ENCODE measurements around the gene PARL. TPM values are rescaled to one million over a fixed set of nuclear protein-coding genes. Genes with fewer than 3 reads are reported as not detected.

PARL gene
- total RNA-seq, 1 experiment from 2014 or later: 82.3 TPM

DNA sequence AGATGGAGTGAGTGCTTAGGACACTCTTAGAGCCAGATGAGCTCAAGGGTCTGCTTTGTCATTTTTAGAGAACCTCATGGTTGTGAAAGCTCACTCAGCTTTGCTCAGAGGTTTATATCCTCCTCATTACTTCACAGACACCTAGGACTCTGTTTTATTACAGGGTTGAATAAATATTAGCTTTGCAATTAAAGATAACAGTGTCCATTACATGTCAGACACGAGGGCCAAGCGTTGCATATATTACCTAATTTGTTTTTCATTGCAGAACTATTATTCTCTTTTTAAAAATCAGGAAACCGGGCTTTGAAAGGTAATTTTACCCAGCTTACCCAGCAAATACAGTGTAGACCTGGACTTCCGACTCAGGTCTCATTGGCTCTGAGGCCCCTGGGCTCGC lies 75.4 kb downstream of the PARL start:
- BruUV-seq (replicated peaks): no TSS peak
- in situ Hi-C loops (cut with HindIII; ENCODE audit: low pct_unique_long_range_greater_than_20kb, low sequenced_read_pairs): no loop called here
- Histone ChIP-seq H3K4me1 (ENCODE audit: control insufficient read depth, insufficient read depth, low read length) (no peaks in the 10 kb centered on the region), H3K27ac (ENCODE audit: low read length) (no peak overlapping the region), H3K36me3 (ENCODE audit: control insufficient read depth, insufficient read depth, low read length) (peaks cover 18% of the 10 kb centered on the region; the same call in 1 of the 2 replicates), H3K4me3 (ENCODE audit: low read depth in 2 of 2, low read length in 2 of 2) (no peak overlapping the region), H3K9me3 (ENCODE audit: control insufficient read depth, insufficient read depth, low read depth, low read length) (no peaks in the 10 kb centered on the region), H3K27me3 (ENCODE audit: control insufficient read depth, insufficient read depth, low read length) (no peaks in the 10 kb centered on the region)
- CTCF ChIA-PET: no interaction called here
- TF ChIP-seq POLR2AphosphoS5 (IDR thresholded peaks at IDR 0.05; ENCODE audit: low read depth, low read length) (no peak), TCF7L2 (IDR thresholded peaks at IDR 0.05; ENCODE audit: low read depth, low read length) (no peak), SIN3A (IDR thresholded peaks at IDR 0.05; ENCODE audit: borderline replicate concordance, insufficient read depth, low read depth, low read length) (no peak)
- TF ChIP-seq, protein P1, sequence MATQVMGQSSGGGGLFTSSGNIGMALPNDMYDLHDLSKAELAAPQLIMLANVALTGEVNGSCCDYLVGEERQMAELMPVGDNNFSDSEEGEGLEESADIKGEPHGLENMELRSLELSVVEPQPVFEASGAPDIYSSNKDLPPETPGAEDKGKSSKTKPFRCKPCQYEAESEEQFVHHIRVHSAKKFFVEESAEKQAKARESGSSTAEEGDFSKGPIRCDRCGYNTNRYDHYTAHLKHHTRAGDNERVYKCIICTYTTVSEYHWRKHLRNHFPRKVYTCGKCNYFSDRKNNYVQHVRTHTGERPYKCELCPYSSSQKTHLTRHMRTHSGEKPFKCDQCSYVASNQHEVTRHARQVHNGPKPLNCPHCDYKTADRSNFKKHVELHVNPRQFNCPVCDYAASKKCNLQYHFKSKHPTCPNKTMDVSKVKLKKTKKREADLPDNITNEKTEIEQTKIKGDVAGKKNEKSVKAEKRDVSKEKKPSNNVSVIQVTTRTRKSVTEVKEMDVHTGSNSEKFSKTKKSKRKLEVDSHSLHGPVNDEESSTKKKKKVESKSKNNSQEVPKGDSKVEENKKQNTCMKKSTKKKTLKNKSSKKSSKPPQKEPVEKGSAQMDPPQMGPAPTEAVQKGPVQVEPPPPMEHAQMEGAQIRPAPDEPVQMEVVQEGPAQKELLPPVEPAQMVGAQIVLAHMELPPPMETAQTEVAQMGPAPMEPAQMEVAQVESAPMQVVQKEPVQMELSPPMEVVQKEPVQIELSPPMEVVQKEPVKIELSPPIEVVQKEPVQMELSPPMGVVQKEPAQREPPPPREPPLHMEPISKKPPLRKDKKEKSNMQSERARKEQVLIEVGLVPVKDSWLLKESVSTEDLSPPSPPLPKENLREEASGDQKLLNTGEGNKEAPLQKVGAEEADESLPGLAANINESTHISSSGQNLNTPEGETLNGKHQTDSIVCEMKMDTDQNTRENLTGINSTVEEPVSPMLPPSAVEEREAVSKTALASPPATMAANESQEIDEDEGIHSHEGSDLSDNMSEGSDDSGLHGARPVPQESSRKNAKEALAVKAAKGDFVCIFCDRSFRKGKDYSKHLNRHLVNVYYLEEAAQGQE (IDR thresholded peaks at IDR 0.05; ENCODE audit: insufficient read depth in 1 of 2, low read depth in 2 of 2, low read length in 1 of 2): no peak
- TF ChIP-seq, protein P2, sequence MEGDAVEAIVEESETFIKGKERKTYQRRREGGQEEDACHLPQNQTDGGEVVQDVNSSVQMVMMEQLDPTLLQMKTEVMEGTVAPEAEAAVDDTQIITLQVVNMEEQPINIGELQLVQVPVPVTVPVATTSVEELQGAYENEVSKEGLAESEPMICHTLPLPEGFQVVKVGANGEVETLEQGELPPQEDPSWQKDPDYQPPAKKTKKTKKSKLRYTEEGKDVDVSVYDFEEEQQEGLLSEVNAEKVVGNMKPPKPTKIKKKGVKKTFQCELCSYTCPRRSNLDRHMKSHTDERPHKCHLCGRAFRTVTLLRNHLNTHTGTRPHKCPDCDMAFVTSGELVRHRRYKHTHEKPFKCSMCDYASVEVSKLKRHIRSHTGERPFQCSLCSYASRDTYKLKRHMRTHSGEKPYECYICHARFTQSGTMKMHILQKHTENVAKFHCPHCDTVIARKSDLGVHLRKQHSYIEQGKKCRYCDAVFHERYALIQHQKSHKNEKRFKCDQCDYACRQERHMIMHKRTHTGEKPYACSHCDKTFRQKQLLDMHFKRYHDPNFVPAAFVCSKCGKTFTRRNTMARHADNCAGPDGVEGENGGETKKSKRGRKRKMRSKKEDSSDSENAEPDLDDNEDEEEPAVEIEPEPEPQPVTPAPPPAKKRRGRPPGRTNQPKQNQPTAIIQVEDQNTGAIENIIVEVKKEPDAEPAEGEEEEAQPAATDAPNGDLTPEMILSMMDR (IDR thresholded peaks at IDR 0.05): no peak
- POLR2A ChIA-PET: no interaction called here
- intact Hi-C loops (cut with micrococcal nuclease; ENCODE audit: unreplicated experiment): no loop called here
- ATAC-seq: no peak
- no peak for DNase-seq (ENCODE audit: low read depth, low spot score)

DNA sequence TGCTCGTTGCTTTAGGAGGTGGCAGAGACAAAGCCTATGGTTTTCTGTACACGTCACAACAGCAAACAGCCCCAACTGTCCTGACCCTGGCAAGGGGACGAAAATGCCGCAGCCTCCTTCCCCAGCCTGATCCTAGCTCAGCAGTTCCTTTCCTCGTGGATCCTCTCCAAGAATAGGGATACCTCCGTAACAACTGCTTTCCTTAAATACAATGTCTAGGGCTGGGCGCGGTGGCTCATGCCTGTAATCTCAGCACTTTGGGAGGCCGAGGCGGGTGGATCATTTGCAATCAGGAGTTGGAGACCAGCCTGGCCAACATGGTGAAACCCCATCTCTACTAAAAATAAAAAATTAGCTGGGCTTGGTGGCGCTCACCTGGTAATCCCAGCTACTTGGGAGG lies 76.3 kb downstream of the PARL start:
- intact Hi-C loops (cut with micrococcal nuclease; ENCODE audit: unreplicated experiment): no loop called here
- no TSS peak for BruUV-seq (replicated peaks)

More for the DNA sequence above, 76.3 kb downstream of the PARL start:
- no peak for DNase-seq (ENCODE audit: low read depth, low spot score)
- H3K4me3 ChIP-seq (ENCODE audit: low read depth in 2 of 2, low read length in 2 of 2): no peak overlapping the region
- H3K27ac ChIP-seq (ENCODE audit: low read length): no peak overlapping the region
- H3K36me3 ChIP-seq (ENCODE audit: control insufficient read depth, insufficient read depth, low read length): peaks cover 18% of the 10 kb centered on the region; the same call in 1 of the 2 replicates
- TF ChIP-seq, protein P2 (IDR thresholded peaks at IDR 0.05): no peak
- no peak for TF ChIP-seq POLR2AphosphoS5 (IDR thresholded peaks at IDR 0.05; ENCODE audit: low read depth, low read length)
- ChIA-PET CTCF (no interaction called here), POLR2A (no interaction called here)
- H3K9me3 ChIP-seq (ENCODE audit: control insufficient read depth, insufficient read depth, low read depth, low read length): no peaks in the 10 kb centered on the region
- no peak for ATAC-seq
- H3K27me3 ChIP-seq (ENCODE audit: control insufficient read depth, insufficient read depth, low read length): no peaks in the 10 kb centered on the region
- in situ Hi-C loops (cut with HindIII; ENCODE audit: low pct_unique_long_range_greater_than_20kb, low sequenced_read_pairs): no loop called here
- H3K4me1 ChIP-seq (ENCODE audit: control insufficient read depth, insufficient read depth, low read length): no peaks in the 10 kb centered on the region

Measured in Panc1 (cell line).